GM12892 (cell line): Measurements from ENCODE around the gene DLG4.
"Not testable (repeated sequence)": the region's sequence is repeated elsewhere in the genome, so short reads cannot be mapped to it uniquely, and the experiment has no call there.

ENCODE experiments used
- DNase-seq: peaks from one replicate; pipeline ENCODE4 v3.0.0; 2011; ENCODE audit not compliant: insufficient read length
- FAIRE-seq: peaks from 2 replicates; lab custom pipeline; 2011; peaks lifted over from hg19 to GRCh38; lab: Jason Lieb, UNC
- POLR2A ChIP-seq: IDR thresholded peaks from 2 replicates; pipeline ENCODE4 v1.6.1; 2011; ENCODE audit warnings: low read depth, low read length, control low read depth
- POLR2AphosphoS5 ChIP-seq: IDR thresholded peaks from 2 replicates; pipeline ENCODE4 v1.6.1; 2011; ENCODE audit warnings: low read depth, low read length, control low read depth
- TAF1 ChIP-seq: IDR thresholded peaks from 2 replicates; pipeline ENCODE4 v1.6.1; 2011; ENCODE audit warnings: low read depth, mild to moderate bottlenecking, control low read depth, low read length, borderline replicate concordance

The DLG4 gene

DNA sequence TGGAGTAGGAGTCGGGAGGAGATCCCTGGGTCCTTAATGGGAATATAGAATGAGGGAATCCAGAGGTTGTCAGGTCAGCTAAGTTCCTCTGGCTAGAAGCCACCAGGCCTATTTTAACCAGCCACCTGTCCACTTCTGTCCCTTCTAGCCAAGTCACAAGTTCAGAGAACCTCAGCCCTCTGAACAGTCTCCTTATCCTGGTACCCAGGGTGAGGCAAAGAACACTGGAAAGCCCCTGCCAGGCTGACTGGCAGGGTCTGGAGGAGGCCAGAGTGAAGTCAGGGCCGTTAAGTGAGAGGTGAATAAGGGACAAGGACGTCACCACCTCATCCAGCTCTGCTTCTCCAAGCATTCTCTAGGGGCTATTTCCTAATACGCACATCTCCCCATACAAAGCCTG is 29.2 kb upstream of the DLG4 start:
- no peak for FAIRE-seq
- TF ChIP-seq TAF1: no peak
- no peak for TF ChIP-seq POLR2AphosphoS5
- TF ChIP-seq POLR2A: no peak
- DNase-seq: no peak

DNA sequence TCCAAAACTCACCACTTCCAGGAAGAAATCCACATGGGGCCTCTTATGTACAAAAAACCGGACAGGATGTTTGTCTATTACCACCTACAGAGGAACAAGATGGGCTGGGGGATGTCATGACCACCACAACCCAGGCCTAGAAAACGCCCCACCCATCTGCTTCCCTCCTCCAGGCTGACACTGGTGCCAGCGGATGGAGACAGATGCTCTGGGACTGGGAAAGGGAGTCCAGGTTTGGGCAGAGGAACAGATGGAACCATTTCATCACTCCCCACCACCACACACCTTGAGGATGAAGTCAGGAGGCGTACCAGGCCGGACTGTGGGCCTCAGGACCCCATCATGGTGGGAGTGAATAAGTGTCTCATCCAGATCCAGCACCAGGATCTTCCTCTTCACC is 27.1 kb upstream of the DLG4 start:
- TF ChIP-seq POLR2A: no peak
- no peak for TF ChIP-seq POLR2AphosphoS5
- no peak for TF ChIP-seq TAF1
- FAIRE-seq (no peak), DNase-seq (no peak)

DNA sequence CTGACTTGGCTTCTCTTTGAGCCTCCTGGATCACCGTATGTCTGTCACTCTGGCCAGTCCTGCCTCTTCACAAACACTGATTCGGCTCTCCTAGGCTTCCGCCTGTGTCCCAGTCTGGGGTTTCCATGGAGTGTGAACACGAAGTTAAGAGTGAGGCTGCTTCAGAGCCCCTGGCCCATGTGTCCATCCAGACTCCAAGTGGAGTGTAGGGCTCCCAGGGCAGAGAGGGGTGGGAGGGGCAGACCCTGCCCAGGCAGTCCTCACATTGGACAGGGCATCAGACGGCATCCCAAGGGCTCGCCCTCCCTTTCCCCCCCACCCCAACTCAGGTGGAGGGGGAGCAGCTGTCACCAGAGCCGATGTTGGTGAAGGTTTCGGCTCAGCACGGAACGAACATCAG is 24.2 kb upstream of the DLG4 start:
- not testable (repeated sequence) for DNase-seq, FAIRE-seq

DNA sequence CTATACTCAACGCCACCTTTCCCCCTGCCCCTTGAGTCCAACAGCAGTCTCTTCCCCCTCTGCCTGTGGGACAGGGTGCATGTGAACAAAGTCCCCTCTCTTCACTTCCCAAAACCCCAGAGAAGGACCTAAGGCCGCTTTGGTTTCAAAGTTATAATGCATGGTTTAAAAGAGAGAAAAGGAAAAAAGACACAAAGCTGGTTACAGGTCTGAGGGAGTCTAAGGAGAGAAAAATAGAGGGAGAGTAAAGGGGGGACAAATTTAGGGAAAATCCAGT is 23.8 kb upstream of the DLG4 start:
- peak; percentile 17 for FAIRE-seq

DNA sequence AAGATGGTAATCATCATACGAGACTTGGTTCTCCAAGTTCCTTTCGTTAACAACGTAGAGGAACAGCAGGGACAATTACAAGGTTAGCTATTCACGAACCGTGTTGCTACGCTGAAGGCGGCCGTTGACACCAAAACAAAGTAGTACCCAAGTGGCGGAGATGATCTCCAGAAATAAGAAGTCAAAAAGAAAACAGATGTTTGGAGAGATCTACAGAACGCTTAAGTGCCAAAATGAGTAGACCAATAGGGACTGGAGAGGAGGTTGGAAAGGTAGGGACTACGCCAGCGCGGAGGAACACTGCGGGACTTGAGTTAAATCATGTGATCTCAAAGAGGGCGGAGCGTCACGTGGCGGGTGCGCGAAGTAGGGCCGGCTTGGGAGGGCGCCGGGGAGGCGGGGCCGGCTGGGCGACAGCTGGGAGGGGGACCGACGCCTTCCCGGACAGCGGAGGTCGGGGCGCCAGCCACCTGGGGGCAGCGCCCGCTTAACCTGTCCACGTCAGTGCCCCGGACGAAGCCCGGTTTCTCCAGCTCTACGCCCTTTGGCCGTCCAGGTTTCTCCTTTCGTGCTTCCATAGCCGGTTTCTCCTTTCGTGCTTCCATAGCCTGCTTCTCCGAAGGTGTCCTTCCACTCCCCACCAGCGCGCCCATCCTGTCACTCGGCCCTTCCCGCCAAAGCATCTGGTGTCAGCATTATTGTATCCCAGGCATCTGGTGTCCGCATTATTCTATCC is 23.2 kb upstream of the DLG4 start:
- peak; percentile 99 for FAIRE-seq
- TF ChIP-seq TAF1 (no peak), POLR2A (peak; percentile 77), POLR2AphosphoS5 (peak; percentile 77; the same call in 1 of the 2 replicates)

More for the DNA sequence above, 23.8 kb upstream of the DLG4 start:
- TF ChIP-seq POLR2AphosphoS5: no peak
- TF ChIP-seq TAF1: no peak
- TF ChIP-seq POLR2A: no peak
- DNase-seq: no peak

DNA sequence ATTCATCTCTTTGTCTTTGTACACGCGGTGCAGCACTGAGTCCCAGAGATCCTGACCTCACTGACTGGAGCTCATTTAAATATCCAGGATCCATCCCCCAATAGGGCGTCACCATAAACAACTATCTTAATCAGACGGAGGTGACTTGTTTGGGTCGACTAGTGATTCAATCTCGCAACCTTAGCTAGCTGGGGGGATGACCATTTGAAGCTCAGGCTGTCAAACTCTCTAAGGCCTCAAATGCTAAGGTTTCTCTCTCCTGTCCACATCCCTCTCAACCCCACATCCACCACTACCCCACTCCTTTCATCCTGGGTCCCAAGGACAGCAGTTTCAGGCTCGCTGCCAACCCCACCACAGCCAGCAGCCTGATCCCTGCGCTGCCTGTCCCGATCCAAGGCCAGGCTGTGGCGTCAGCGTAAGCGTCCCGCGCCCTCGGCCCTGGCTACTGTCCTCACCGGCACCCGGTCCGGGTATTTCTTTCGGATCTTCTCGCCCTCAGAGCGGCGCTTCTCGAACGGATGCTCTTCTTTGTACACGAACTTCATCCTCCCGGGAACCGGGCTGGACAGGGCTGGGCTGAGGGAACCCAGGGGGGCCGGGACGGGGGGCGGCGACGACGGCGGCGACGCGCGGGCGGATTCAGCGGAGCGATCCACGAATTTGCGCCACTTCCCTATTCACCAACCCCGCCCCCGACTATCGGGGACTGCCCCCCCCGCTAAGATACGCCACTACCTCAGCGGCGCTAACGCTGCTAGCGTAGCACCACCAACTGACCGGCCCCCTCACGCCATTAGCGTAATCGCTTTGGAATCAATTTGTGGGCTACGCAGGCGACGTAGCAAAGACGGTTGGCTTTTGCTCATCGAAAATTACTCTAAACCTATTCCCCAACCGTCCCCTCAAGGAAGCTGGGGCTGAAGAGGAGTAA is 22.4 kb upstream of the DLG4 start, which contains the start of gene GABARAP:
TSS of gene GABARAP (minus strand) at position 667 of the 934 bp plus-strand sequence. CDS start at position 548, 119 bp downstream.
- no peak for FAIRE-seq
- peak; percentile 61 for DNase-seq
- no peak for TF ChIP-seq POLR2AphosphoS5
- no peak for TF ChIP-seq TAF1
- no peak for TF ChIP-seq POLR2A

More for the DNA sequence above, 23.2 kb upstream of the DLG4 start:
- DNase-seq: peak; percentile 96

DNA sequence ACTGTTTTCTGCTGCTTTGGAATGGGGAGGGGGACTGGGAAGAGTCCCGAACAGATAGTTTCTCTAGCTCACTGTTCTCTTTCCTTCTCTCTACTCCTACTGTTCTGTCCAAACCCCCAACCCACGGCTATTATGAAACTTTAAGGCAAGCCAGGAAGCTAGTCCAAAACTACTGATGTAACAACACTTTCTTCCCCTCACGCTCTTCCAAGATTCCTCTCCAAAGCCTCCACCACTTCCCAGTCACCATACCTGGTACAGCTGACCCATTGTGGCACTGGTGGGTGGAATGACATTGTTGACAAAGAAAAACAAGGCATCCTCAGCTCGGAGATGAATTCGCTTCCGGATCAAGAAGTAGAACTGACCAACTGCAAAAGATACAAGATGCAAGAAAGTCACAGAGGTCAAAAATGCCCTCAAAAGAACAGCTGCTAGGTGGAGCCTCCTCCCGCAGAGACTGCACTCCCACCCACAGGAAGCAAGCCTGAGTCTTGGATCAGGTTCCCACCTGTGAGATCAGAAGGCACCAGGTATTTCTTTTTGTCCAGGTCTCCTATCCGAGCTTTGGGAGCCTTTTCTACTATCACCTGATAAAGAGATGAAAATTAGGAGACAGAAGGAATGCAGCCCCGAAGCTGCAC is 21.6 kb upstream of the DLG4 start:
- DNase-seq (no peak), FAIRE-seq (peak; percentile 79)

DNA sequence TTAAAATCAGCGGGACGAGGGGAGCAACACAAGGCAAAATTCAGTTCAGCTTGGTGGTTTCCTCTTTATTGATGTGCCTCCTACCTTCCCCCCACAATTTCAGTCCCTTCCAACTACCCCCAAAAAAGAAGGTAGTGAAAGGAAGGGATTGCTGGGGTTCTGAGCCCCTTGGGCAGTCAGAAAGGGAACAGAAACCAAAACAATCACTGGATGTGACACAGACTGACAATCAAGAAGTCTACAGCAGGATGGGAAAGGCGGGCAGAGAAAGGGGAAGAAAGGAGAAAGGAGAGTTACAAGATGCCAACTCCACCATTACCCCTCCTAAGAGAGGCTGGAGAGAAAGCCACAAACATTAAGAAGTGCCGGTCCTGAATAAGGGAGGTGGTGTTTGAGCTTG is 20.7 kb upstream of the DLG4 start:
- FAIRE-seq: peak; percentile 14
- no peak for DNase-seq
- no peak for TF ChIP-seq TAF1
- no peak for TF ChIP-seq POLR2AphosphoS5
- TF ChIP-seq POLR2A: no peak

More for the DNA sequence above, 21.6 kb upstream of the DLG4 start:
- TF ChIP-seq POLR2A (no peak), TAF1 (no peak), POLR2AphosphoS5 (no peak)

DNA sequence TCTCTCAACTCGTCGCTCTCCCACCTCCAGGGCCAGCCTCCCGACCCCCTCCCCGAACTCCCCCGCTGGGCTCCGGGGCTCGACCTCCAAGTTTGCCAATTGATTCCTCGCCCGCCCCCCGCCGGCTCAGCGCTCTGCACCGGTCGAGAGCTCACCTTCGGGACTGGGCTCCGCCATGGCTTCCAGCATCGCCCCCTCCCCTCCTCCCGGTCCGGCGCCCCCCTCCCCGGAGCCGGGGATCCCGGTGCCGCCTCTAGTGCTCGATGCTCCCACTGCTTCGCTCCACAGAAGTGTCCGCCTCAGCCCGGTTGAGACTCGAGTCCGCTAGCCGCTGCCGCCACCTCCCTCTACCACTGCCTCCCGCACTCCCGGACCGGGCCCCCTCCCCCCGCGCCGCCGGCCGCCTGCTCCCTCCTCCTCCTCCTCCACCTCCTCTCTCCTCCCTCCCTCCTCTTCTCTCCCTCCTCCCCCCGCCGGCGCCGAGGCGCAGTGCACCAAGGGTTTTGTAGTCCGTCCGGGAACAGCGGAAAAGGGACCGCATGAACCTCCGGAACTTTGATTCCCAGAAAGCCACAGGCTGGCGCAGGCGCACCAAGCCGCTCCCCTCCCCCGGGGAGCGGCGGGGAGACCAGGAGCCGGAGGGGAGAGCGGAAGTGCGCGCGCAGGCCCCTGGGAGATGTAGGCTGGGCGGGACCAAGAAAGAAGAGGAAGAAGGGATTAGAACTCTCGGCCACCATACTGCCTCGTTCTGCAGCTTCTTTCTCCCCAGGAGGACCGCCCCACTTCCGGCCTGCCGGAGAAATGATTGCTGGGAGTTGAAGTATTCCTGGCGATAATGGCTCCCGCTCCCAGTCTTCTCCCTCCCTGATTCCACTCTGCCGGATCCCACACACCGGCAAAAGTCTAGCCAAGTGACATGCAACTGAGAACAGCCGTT is 19.7 kb upstream of the DLG4 start, which contains the start of gene PHF23:
TSS of gene PHF23 (minus strand) at position 367 of the 937 bp plus-strand sequence. CDS start at position 189, 178 bp downstream.
- FAIRE-seq (peak; percentile 94), DNase-seq (peak; percentile 97)
- TF ChIP-seq TAF1 (no peak), POLR2AphosphoS5 (no peak), POLR2A (peak; percentile 54; the same call in 1 of the 2 replicates)

DNA sequence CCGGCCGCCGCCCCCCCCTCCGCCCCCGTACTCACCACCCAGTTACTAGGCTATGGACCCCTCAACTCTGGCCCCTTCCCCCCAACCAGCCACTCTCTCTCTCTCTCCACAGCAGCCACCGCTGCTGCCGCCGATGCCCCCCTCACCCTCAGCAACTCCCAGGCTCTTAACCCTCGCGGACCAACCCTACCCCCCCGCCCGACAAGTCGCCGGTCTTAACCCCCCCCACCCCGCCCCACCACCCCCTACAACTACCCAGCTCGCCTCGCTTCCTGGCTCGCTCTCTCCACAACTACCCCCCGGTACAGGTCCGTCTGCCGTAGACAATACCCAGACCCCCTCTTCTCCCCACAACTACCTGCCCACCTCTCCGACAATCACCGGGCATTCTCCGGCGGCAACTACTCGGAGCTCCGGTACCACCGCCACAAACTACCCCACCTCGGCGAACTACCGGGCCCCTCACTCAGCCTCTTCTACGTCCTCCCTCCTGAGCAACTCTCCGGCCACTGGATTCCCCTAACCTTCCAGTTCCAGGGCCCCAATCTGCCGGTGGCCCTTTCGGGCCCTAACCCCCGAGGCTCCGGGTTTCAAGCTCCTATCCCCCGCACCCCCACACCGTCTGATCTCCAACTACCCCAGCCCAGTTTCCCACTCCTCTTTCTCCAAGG is 18.9 kb upstream of the DLG4 start:
- DNase-seq: no peak
- no peak for TF ChIP-seq POLR2A
- TF ChIP-seq POLR2AphosphoS5: no peak
- no peak for TF ChIP-seq TAF1
- FAIRE-seq: no peak
